ENCODE results near the gene TSHZ2.

TSHZ2 gene

GRCh38 chr20:53208110-53208832 is 236.1 kb downstream of the TSHZ2 start:
- no peak for DNase-seq (ENCODE audit: low spot score)

GRCh38 chr20:53210041-53210440 is 237.9 kb downstream of the TSHZ2 start:
- DNase-seq (ENCODE audit: low spot score), result no peak

- no peak for DNase-seq (ENCODE audit: low spot score)
These were observed 238.8 kb downstream of the TSHZ2 start for GRCh38 chr20:53210931-53211330.

GRCh38 chr20:53212018-53212417 is 239.9 kb downstream of the TSHZ2 start:
- no peak for DNase-seq (ENCODE audit: low spot score)

- no peak for DNase-seq (ENCODE audit: low spot score)
These were observed 242.2 kb downstream of the TSHZ2 start for GRCh38 chr20:53214392-53214791.

- DNase-seq (ENCODE audit: low spot score), result no peak
These were observed 243.0 kb downstream of the TSHZ2 start for GRCh38 chr20:53215166-53215565.

- no peak for DNase-seq (ENCODE audit: low spot score)
These were observed 244.3 kb downstream of the TSHZ2 start for GRCh38 chr20:53216478-53216855.

GRCh38 chr20:53216856-53217576 is 244.9 kb downstream of the TSHZ2 start:
- DNase-seq (ENCODE audit: low spot score), result peak; percentile 61

GRCh38 chr20:53220482-53221307 is 248.5 kb downstream of the TSHZ2 start:
- no peak for DNase-seq (ENCODE audit: low spot score)

- no peak for DNase-seq (ENCODE audit: low spot score)
These were observed 249.6 kb downstream of the TSHZ2 start for GRCh38 chr20:53221731-53222130.

GRCh38 chr20:53222416-53222815 is 250.3 kb downstream of the TSHZ2 start:
- DNase-seq (ENCODE audit: low spot score), result no peak

GRCh38 chr20:53222932-53223331 is 250.8 kb downstream of the TSHZ2 start:
- DNase-seq (ENCODE audit: low spot score), result no peak

- no peak for DNase-seq (ENCODE audit: low spot score)
These were observed 251.5 kb downstream of the TSHZ2 start for GRCh38 chr20:53223626-53224172.

- no peak for DNase-seq (ENCODE audit: low spot score)
These were observed 252.7 kb downstream of the TSHZ2 start for GRCh38 chr20:53224851-53225250.

GRCh38 chr20:53226826-53227225 is 254.7 kb downstream of the TSHZ2 start:
- no peak for DNase-seq (ENCODE audit: low spot score)

GRCh38 chr20:53227523-53227922 is 255.4 kb downstream of the TSHZ2 start:
- DNase-seq (ENCODE audit: low spot score), result no peak

- no peak for DNase-seq (ENCODE audit: low spot score)
These were observed 258.9 kb downstream of the TSHZ2 start for GRCh38 chr20:53231061-53231460.

- DNase-seq (ENCODE audit: low spot score), result no peak
These were observed 265.3 kb downstream of the TSHZ2 start for GRCh38 chr20:53237461-53237860.

GRCh38 chr20:53238121-53238660 is 266.0 kb downstream of the TSHZ2 start:
- no peak for DNase-seq (ENCODE audit: low spot score)

- no peak for DNase-seq (ENCODE audit: low spot score)
These were observed 271.0 kb downstream of the TSHZ2 start for GRCh38 chr20:53243152-53243551.

GRCh38 chr20:53244711-53245110 is 272.6 kb downstream of the TSHZ2 start:
- no peak for DNase-seq (ENCODE audit: low spot score)

- no peak for DNase-seq (ENCODE audit: low spot score)
These were observed 273.4 kb downstream of the TSHZ2 start for GRCh38 chr20:53245574-53245973.

Measured in kidney tubule cell (primary cell).